AG08395 (cell line): ENCODE data around the gene TRAPPC11.

ENCODE experiments used
- DNase-seq: peaks from one replicate; pipeline ENCODE4 v3.0.0; 2012; ENCODE audit warnings: mixed read lengths, low spot score

The TRAPPC11 gene

DNA sequence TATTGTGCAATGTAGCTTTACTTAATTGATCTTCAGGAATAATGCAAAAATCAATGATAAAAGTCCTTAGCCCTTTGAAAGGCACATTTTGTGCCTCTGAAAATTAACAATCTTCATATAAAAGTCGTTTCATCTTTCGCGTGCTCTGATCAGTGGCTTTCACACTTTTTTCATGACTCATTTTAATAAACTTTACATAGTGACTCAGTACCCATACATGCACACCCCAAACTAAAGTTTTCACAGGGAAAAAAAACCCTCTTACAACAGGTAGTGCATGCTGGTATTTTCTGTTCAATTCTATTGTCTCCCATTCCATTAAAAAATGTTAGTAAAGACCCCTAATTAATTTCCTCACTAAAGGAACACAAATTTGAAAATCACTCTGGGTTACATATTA lies 21.6 kb upstream of the TRAPPC11 start:
- no peak for DNase-seq

DNA sequence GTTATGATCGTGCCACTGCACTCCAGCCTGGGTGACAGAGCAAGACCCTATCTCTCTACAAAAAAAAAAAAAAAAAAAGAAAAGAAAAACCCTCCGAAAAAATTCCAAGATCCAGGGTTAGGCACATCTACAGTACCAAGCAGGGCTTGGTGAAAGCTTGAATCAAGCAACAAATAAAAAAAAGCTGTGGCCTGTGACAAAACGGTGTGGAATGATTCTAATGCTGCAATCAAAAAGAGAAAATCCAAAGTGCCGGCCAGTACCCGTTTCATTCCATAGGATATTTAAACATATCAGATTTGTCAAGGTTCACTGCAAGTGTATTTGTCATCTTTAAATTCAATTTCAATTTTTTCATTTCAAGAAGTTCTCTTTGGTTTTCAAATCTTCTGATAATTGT lies 20.7 kb upstream of the TRAPPC11 start:
- DNase-seq: peak; percentile 39

DNA sequence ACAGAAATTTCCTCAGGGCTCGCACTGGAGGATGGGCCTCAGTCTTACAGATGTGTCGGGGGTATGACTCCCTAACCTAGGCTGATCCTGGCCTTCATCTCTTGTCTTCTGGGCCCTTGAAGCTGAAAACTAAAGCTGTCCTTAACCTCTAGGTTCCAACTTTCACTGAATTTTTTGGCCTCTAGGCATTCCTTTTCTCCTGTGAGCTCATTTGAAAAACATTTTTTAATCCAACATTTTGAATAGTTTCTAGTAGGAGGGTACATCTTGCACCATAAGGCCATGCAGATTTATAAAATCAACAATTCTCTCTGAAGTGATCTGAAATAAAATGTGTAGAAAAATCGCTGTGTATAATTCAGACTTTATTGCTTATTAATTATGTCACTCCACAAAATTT lies 19.8 kb upstream of the TRAPPC11 start:
- DNase-seq: no peak

DNA sequence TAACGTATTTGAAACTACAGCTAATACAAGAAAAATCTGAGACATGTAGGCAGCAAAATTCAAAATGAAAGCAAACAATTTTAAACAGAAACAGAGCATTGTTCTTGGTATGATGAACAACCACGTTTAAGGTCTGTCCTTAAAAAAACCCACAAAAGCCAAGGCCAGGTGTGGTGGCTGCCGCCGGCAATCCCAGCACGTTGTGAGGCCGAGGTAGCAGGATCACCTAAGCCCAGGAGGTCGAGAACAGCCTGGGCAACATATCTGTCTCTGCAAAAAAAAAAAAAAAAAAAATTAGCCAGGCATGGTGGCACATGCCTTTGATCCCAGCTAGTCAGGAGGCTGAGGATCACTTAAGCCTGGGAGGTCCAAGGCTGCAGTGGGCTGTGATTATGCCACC lies 13.8 kb upstream of the TRAPPC11 start:
- DNase-seq: no peak

DNA sequence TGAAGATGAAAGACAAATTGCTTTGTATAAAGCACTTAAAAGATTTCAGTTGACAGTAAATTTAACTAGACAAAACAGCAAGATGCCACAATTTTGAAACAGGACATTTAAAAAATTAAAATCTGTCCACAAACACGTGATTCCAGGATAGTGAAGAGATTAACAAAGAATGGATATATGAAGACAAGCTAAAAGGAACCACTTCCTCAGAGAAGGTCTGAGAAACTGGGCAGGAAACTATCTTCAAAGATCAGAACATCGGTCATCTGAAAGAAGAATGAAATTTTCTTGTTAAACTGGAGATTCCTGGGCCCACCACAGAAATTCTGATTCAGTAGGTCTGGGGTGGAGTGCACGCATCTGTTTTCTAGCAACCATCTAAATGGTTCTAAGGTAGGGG lies 1.5 kb upstream of the TRAPPC11 start:
- peak; percentile 3 for DNase-seq

DNA sequence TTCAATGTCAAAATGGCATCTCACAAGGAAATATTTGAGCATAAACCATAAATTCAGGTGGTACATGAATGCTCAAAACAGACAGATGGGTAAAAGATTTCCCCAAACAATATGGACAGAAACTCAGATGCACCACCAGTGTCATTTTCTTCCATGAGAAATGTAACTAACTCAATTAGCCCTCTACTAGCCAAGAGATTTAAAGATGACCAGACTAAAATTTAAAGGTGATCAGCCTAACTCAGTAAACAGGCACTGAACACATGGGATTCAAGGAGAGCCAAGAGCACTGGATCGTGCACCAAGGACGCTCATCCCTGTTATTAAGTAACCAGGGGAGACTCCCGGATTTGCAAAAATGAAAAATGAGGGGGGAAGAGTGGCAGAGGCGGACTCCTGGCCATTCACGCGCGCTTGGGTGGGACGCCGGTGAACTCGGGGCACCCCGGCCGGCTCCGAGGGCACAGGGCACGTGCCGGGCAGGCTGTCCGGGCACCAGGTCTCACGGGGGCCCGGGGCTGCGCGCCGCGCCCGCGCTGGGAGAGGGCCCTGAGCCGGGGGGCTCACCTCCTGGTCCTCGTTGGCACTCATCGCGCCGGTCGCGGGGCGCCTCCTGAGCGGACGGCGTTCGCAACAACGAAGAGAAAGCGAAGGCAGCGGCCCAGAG lies 598 bp upstream of the TRAPPC11 start:
- DNase-seq: peak; percentile 24

DNA sequence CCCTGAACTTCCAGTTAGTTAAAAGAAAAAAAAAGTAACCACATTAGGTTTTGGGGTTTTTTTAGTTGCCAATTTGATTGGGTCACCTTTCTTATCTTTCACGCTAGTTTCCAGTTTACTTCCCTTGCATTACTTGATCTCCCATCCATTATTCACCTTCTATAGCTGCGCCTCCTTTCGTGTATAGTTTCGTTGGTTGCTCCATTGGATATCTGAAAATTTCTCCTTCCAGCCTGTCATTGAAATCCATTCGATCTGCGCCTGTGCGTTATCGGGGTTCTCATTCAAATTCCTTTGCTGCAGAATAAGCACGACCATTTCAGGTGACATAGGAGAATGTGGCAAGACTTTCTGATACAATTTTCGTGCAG lies 764 bp downstream of the TRAPPC11 start:
- peak; percentile 5 for DNase-seq

DNA sequence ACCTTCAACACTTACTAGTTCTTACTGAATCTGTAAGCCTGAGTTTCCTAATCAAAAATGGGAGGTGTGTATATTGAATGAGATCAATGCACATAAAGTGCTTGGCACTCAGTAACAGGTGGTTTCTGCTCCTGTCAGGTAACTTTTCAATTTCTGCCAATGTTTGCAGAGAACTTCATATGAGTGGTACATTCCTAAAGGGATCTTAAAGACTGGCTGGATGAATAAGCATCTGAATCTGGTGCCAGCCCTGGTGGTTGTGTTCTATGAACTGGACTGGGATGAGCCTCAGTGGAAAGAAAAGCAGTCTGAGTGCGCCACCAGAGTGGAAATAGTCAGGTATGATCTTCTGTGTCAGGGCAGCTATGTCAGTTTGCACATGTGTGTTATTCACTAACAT lies 7.0 kb downstream of the TRAPPC11 start:
- no peak for DNase-seq

DNA sequence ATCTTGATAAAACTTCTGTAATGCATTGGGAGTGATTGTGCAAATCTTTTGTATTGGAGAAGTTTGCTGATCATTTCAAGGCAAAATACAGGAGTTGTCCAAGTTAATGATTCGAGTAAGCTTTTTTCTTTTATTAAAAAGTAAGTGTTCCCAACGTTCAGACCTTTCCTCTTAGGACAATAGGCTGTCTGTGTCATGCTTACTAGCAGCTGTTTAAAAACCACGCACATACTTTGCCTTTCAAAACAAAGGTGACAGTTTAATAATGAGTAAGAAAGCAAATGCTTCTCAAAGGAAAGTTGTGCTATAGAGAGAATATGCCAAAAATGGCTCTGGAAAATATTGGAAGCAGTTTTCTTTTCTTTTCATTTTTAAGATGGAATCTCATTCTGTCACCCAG lies 11.2 kb downstream of the TRAPPC11 start:
- DNase-seq: no peak

DNA sequence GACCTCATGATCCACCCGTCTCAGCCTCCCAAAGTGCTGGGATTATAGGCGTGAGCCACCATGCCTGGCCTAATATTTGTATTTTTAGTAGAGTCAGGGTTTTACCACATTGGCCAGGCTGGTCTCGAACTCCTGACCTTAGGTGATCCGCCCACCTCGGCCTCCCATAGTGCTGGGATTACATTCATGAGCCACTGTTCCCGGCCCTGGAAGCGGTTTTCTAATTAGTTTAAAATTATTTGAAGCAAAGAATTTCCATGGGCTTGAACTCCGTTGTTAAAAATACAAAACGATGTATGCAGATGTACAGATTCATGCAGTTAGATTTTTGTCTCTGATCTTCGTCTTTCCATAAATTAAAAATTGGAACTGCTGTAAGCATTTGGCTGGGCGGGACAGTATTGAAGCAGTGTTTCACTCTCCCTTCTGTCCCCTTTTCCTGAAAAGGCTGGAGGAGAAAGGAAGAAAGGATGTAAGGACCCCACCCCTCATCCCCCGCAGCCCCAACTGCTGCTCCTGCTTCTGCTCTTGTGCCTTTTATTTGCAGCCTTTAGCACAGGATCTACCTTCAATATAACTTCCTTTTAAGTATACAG lies 12.0 kb downstream of the TRAPPC11 start:
- DNase-seq: no peak

DNA sequence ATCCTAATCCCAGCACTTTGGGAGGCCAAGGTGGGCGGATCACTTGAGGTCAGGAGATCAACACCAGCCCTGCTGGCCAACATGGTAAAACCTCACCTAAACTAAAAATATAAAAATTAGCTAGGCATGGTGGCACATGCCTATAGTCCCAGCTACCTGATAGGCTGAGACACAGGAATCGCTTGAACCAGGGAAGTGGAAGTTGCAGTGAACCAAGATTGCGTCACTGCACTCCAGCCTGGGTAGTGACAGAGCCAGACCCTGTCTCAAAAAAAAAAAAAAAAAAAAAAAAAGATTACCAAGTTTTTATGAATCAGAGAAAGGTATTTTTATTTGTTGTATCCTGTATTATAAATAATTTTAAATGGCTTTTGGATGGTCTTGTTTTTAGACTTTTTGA lies 15.1 kb downstream of the TRAPPC11 start:
- no peak for DNase-seq

DNA sequence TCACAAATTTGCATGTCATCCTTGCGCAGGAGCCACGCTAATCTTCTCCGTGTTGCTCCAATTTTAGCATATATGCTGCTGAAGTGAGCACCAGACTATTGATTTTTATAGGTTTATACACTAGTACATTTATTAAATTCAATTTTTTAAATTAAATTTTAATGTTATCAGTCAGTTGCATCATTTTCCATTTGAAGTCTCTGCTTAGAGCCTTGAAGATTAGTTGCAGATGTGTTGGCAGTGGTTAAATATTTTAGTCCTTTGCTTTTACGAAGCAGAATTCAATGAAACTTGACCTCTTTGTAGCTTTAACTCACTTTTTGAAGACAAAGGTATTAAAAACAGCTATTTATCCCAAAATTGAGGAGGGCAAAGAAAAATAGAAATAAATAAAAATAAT lies 16.5 kb downstream of the TRAPPC11 start:
- peak; percentile 3 for DNase-seq

DNA sequence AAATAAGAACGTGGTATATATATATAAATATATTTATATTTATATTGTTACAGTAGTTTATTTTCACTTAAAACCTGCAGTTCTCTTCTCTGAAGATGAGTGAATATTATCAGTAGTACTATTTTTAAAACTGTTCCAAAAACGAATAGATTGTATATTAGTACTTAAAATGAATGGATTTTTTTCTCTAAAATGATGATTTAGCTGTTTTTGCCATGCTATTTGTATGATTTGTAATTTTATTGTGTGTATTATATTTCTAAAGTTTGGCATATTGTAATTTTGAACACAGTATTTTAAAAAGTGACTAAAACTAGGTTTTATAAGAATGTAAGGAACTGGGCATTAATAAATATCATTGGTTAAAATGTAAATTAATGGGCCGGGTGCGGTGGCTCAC lies 22.0 kb downstream of the TRAPPC11 start:
- DNase-seq: no peak

DNA sequence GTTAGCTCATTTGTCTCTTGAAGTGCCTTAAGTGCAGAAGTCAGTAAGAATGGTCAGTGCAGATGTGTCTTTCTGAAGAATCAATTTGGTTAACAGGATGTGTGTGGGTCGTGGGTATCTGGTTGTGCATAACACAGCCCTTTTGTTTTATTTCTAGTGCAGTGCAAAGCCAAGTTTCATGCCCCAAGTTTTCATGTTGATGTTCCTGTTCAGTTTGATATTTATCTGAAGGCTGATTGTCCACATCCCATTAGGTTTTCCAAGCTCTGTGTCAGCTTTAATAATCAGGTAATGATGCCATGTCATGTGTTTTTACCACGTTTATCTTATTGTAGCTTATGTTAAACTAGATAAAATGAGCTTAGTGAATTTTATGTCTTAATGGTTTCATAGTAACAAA lies 27.4 kb downstream of the TRAPPC11 start:
- DNase-seq: no peak

DNA sequence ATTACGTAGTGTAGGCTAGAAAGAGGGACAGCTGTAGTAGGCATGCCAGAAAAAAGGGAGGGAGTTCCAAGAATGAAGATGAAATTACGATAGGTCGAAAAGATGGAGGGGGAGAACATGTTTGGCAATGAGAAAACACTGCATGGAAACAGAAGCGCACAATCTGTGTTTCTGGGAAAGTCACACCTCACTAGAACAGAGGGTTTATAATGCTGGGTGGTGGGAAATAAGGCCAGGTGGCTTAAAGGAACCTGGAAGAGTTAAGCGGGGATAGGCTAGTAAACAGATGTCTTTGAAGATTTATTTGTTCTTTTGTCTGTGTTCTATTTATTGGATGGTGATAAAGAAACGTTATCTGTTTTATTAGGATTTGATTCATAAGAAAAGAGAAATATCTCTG lies 29.1 kb downstream of the TRAPPC11 start:
- no peak for DNase-seq

DNA sequence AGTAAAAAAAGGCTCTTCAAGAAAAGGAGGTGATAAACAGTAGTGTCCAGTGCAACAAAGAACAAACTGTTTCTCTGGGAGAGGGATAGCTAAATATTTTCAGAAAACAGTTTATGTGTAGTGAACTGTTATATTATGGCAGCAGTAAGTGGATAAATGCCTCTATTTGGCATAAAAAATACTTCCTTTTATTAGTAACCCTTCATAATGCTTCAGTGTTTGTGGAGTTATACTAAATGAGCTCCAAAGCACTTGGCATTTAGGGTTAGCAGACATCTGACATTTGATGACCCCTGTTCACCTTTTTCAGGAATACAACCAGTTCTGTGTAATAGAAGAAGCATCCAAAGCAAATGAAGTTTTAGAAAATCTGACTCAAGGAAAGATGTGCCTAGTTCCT lies 31.9 kb downstream of the TRAPPC11 start:
- DNase-seq: no peak

DNA sequence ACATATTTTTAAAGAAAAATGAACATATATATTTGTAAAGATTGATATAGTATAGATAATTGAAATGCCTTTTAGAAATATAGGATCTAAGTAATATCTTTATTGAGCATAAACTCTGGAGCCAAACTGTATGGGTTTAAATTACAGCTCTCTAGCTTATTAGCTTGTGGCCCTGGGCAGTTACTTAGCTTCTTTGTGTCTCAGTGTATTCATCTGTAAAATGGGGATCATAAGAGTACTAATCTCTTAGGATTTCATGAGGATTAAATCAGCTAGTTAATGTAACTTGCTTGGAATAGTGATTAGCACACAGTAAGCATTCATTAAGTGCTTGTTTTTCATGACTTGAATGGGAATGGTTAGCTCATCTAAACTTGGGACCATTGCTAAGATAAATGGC lies 32.8 kb downstream of the TRAPPC11 start:
- DNase-seq: no peak

DNA sequence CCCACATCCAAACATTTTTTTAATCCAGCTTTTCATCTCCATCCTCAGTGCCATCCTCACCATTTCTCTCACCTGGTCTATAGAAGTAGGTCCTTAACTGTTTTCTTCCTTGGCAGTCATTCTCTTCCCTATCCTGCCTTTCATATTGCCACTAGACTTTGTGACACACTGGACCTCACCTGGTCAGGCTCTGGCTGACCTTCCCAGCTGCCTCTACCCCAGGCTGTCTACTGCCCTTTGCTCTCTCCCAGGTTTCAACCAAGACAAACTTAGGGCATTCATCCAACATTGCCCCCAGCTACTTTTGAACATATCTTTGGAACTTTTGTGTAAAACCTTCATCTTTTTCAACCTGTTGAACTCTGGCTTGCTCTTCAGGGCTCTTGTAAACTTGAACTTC lies 39.8 kb downstream of the TRAPPC11 start:
- DNase-seq: no peak

DNA sequence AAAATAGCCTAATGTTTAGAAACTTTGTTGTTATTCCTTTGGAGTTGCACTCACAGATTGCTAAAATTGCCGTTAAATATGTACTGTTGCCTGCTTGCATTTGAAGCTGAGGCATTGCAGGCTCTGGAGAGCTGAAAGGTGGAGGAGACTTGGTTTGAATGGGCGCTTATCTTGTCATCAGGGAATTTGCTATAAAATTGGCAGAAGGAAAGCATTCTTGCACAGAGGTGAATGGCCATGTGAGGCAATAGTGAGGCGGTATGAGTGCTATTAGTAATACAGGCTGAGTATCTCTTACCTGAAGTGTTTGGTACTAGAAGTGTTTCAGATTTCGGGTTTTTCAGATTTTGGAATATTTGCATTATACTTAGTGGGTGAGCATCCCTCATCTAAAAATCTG lies 41.3 kb downstream of the TRAPPC11 start:
- no peak for DNase-seq

DNA sequence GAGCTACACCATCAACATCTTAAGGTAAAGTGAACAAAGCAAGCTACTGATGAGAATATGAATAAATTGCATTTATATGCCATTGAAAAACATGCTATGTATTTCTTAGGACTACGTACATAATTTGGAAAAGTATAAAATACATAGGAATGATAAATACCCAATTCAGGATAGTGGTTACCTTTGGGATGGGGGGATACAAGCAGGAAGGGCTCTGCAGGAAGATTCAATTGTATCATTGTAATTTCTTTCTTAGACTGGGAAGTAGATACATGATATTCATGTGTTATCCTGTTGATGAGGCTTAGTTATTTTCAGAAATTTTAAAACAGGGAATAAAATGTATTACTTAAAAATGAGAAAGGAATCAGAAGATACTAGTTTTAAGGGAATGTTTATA lies 43.4 kb downstream of the TRAPPC11 start:
- DNase-seq: no peak

DNA sequence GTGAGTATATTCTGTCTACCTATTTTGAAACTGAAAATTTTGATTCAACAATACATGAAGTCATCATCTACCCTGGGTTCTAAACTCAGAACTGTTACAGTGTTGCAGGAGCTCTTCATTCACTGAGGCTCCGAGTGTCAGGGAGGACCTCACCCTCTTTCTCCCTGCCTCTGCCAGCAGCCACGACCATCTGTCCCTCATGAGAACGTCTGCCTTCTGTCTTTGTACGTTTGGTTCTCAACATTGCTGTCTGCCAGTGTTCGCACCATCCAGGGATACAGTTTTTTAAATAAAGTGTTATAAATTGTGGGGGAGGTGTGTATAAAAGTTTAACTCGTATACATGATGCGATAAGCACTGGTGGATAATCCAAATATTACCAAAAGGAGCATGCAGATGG lies 55.5 kb downstream of the TRAPPC11 start:
- no peak for DNase-seq

DNA sequence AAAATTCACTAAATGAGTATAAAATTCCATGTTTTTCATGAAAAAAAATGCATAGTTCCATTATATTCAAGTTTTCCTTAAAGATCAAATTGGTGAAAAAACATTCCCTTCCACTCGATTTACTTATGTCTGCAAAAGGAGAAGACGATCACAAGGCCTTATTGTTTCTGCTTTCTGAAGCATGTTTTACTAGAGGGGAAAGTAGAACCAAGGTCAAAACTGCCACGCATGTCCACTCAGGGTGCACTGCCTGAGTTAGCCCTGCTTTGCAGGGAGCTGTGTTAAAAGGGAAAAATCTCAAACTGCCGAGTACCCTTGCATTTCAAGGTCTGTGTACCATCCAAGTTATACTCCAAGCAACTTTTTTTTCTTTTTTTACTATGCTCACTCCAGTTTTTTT lies 57.2 kb downstream of the TRAPPC11 start:
- DNase-seq: no peak

DNA sequence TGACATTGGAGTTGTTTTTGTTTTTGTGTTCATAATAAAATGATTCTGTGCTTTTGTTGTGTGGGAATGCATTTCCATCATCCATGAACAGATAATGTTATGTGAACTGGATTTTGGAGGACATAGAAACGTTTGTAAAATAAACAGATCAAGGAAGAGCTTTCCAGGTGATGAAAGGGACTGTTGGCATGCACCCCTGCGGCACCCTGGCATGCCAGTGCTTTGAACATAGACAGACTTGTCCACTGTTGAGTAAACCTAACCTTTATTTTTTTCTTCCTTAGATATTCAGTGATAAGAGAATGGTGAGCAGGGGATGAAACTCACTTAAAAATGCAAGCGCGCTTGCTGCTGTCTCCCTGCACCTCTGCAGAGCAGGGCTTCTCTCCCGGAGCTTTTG lies 59.8 kb downstream of the TRAPPC11 start:
- DNase-seq: no peak
